ENCODE data around the gene MTR. TPM values are rescaled to one million over a fixed set of nuclear protein-coding genes. Genes with fewer than 3 reads are reported as not detected.
"Not testable (repeated sequence)": the region's sequence is repeated elsewhere in the genome, so short reads cannot be mapped to it uniquely, and the experiment has no call there.

MTR gene
- total RNA-seq, 1 experiment from 2014 or later = 35.4 TPM

DNA sequence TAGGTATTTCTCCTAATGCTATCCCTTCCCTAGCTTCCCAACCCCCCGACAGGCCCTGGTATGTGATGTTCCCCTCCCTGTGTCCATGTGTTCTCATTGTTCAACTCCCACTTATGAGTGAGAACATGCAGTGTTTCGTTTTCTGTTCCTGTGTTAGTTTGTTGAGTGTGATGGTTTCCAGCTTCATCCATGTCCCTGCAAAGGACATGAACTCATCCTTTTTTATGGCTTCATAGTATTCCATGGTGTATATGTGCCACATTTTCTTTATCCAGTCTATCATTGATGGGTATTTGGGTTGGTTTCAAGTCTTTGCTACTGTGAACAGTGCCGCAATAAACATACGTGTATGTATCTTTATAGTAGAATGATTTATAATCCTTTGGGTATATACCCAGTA lies 61.6 kb downstream of the MTR start:
- not testable (repeated sequence) for H3K4me1 ChIP-seq; H3K4me3 ChIP-seq; H3K9me3 ChIP-seq (replicated peaks); H3K27ac ChIP-seq; H3K36me3 ChIP-seq; H3K27me3 ChIP-seq; DNase-seq

DNA sequence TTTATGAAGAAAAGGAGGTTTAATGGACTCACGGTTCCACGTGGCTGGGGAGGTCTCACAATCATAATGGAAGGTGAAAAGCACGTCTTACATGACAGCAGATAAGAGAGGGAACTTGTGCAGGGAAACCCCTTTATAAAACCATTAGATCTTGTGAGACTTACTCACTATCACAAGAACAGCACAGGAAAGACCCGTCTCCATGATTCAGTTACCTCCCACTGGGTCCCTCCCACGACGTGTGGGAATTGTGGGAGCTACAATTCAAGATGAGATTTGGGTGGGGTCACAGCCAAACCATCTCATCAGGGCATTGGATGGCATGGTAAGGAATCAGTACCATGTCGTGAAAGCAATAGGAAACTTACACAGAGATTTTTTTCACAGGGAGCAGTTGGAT lies 63.1 kb downstream of the MTR start:
- Histone ChIP-seq H3K4me3 (no peak overlapping the region), H3K27ac (no peak overlapping the region), H3K9me3 (replicated peaks) (no peaks in the 10 kb centered on the region), H3K36me3 (no peaks in the 10 kb centered on the region; the same call in 1 of the 2 replicates), H3K27me3 (no peaks in the 10 kb centered on the region), H3K4me1 (no peaks in the 10 kb centered on the region)
- no peak for DNase-seq

- H3K4me1 ChIP-seq = no peaks in the 10 kb centered on the region
- no peaks in the 10 kb centered on the region; the same call in 1 of the 2 replicates for H3K36me3 ChIP-seq
- DNase-seq = no peak
- no peaks in the 10 kb centered on the region for H3K9me3 ChIP-seq (replicated peaks)
- H3K27me3 ChIP-seq = no peaks in the 10 kb centered on the region
- no peak overlapping the region for H3K4me3 ChIP-seq
- H3K27ac ChIP-seq = no peak overlapping the region
Measured at GRCh38 chr1:236860101-236860500, 65.0 kb downstream of the MTR start.

GRCh38 chr1:236860674-236861073 lies 65.6 kb downstream of the MTR start:
- Histone ChIP-seq H3K36me3 (no peaks in the 10 kb centered on the region; the same call in 1 of the 2 replicates), H3K27ac (no peak overlapping the region), H3K27me3 (no peaks in the 10 kb centered on the region), H3K4me1 (no peaks in the 10 kb centered on the region), H3K9me3 (replicated peaks) (no peaks in the 10 kb centered on the region), H3K4me3 (no peak overlapping the region)
- DNase-seq = no peak

DNA sequence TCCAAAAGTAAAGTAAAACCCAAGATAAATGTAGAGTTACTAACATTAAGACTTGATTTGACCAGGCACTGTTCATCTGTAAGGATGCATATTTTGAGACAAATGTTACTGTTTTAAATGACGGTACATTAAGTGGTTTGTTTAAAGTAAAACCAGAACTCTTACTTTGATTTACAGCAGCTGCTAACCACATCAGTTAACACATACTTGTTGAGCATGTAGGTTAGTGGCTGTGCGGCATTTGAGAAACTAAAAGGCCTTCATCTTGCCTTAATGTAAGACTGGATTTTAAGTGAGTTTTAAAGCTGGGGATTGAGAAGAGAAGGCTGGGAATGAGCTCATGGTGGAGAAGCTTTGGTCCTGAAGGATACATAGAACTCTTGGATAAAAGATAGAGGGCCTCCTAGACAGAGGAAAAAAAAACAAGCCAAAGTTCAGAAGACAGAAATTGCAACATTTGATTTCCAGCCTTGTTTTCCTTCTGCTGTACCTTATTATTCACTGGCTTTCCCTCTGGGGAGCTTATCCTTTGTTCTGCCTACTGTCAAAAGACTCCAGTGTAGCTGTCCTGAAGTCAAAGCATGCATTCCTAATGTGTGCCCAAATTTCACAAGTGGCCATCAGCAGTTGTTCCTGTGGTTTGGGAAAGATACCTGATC lies 66.6 kb downstream of the MTR start:
- DNase-seq = peak in 1 of 2 experiments; percentile 6
- Histone ChIP-seq H3K4me3 (no peak overlapping the region), H3K4me1 (no peaks in the 10 kb centered on the region), H3K27me3 (no peaks in the 10 kb centered on the region), H3K36me3 (no peaks in the 10 kb centered on the region; the same call in 1 of the 2 replicates), H3K9me3 (replicated peaks) (no peaks in the 10 kb centered on the region), H3K27ac (no peak overlapping the region)

DNA sequence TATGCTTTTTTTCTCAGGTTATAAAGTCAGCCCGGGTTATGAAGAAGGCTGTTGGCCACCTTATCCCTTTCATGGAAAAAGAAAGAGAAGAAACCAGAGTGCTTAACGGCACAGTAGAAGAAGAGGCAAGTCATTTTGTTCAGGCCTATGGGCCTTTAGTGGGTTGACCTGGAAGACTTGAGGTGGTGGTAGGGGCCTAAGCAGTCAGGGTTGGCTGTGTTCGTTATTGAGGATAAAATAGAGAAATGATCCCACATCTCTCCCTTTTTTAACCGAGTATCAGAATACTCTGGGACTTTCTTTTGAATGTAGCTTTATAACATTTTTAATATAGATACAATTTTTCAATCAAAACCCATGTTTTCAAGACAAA lies 67.1 kb downstream of the MTR start:
- H3K4me3 ChIP-seq = no peak overlapping the region
- DNase-seq = no peak
- H3K27ac ChIP-seq = no peak overlapping the region
- no peaks in the 10 kb centered on the region for H3K27me3 ChIP-seq
- H3K4me1 ChIP-seq = no peaks in the 10 kb centered on the region
- H3K36me3 ChIP-seq = no peaks in the 10 kb centered on the region
- no peaks in the 10 kb centered on the region for H3K9me3 ChIP-seq (replicated peaks)

DNA sequence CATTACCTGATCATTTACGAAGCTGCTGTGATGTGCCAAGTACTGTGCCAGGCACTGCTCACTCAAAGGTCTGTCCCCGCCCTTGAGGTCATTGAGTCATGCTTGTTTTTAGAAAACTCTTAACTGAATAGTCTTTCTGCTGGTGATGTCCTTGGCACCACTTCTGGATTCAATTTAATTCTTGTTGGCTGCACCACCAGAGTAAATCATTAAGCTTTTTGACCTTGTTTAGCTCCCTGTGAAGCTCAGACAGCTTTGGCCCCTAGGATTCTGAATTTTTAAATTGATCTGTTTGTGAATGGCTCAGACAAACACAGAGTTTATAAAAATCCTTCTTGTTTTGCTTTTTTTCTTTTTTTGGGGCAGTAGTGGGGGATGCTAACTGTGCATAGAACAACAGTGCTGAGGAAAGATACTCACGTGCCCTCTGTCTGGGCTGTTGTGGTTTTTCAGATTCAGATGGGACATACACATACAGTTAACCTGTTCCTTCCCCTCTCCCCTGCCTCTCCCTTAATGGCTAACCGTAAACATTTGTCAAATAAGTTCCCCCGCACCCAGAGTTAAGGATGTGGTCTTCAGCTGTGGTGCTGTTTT lies 67.6 kb downstream of the MTR start:
- Histone ChIP-seq H3K4me3 (no peak overlapping the region), H3K9me3 (replicated peaks) (no peaks in the 10 kb centered on the region), H3K27me3 (no peaks in the 10 kb centered on the region), H3K27ac (no peak overlapping the region), H3K36me3 (no peaks in the 10 kb centered on the region; the same call in 1 of the 2 replicates), H3K4me1 (no peaks in the 10 kb centered on the region)
- DNase-seq = no peak

GRCh38 chr1:236864211-236864610 lies 69.1 kb downstream of the MTR start:
- H3K27ac ChIP-seq = no peak overlapping the region
- H3K9me3 ChIP-seq (replicated peaks) = no peaks in the 10 kb centered on the region
- peaks cover 7% of the 10 kb centered on the region for H3K36me3 ChIP-seq
- DNase-seq = no peak
- no peaks in the 10 kb centered on the region for H3K27me3 ChIP-seq
- H3K4me1 ChIP-seq = no peaks in the 10 kb centered on the region
- no peak overlapping the region for H3K4me3 ChIP-seq

GRCh38 chr1:236864996-236865817 lies 70.1 kb downstream of the MTR start:
- DNase-seq = no peak
- no peaks in the 10 kb centered on the region for H3K9me3 ChIP-seq (replicated peaks)
- H3K27ac ChIP-seq = no peak overlapping the region
- no peaks in the 10 kb centered on the region for H3K4me1 ChIP-seq
- H3K27me3 ChIP-seq = no peaks in the 10 kb centered on the region
- peaks cover 7% of the 10 kb centered on the region for H3K36me3 ChIP-seq
- no peak overlapping the region for H3K4me3 ChIP-seq

GRCh38 chr1:236865818-236866155 lies 70.7 kb downstream of the MTR start:
- no peak overlapping the region for H3K27ac ChIP-seq
- H3K27me3 ChIP-seq = no peaks in the 10 kb centered on the region
- no peak overlapping the region for H3K4me3 ChIP-seq
- H3K9me3 ChIP-seq (replicated peaks) = no peaks in the 10 kb centered on the region
- H3K36me3 ChIP-seq = peaks cover 7% of the 10 kb centered on the region
- H3K4me1 ChIP-seq = no peaks in the 10 kb centered on the region
- no peak for DNase-seq

DNA sequence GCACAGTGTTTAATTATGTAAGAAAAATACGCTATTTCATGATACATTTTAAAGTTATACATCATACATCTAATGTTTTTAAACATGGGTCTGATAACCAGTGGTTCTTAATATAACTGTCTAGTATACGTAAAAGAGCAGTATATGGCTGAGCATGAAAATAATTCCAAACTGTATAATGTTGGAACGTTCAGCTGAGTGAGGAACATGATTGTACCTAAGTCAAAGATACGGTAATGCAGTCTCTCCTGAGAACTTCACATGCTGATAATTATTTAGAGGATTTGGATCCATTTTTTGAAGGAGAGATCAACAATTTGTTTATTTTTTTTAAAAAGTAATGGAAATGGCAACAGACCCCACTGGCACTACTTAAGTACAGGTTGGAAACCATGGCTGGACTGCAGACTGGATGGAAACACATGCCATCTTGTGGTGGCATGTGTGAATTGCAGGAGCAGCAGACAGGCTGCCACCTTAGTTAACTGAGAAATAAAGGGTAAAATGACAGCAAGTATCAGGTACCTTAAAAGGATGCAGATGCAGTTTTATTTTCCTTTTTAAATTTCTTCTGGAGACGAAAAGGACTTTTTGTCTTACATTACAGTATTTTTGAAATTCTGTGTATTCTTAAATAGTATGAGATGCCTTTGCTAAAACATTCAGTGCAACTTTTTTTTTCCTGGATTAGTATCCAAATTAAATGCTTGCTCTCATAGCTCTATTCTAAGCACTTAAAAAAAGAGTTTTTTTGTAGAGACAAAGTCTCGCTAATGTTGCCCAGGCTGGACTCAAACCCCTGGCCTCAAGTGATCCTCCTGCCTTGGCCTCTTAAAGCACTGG lies 73.8 kb downstream of the MTR start:
- DNase-seq = peak; percentile 19 to 71
- Histone ChIP-seq H3K4me1 (no peaks in the 10 kb centered on the region), H3K27me3 (no peaks in the 10 kb centered on the region), H3K27ac (no peak overlapping the region), H3K4me3 (no peak overlapping the region), H3K36me3 (peaks cover 9% of the 10 kb centered on the region), H3K9me3 (replicated peaks) (no peaks in the 10 kb centered on the region)

DNA sequence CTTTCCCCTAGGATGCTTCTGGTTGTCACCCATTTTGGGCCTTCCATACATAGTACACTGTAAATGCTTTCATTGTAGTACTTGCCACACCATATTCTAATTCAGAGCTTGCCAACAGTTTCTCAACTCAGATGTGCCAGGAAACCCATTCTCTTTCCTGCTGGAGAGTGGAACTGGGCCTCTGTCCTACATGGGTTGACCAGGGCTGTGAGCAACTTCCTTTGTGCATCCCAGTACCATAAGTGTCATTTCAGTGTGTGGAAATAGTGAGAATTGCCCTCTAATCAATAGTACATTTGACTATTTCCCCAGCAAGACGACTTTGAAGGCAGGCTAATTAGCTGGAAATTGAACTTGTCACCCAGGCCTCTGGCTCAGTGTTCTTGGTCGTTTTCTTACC lies 74.8 kb downstream of the MTR start:
- Histone ChIP-seq H3K4me3 (no peak overlapping the region), H3K36me3 (peaks cover 13% of the 10 kb centered on the region), H3K27me3 (no peaks in the 10 kb centered on the region), H3K27ac (no peak overlapping the region), H3K4me1 (no peaks in the 10 kb centered on the region), H3K9me3 (replicated peaks) (no peaks in the 10 kb centered on the region)
- no peak for DNase-seq

- H3K27me3 ChIP-seq = no peaks in the 10 kb centered on the region
- no peaks in the 10 kb centered on the region for H3K9me3 ChIP-seq (replicated peaks)
- no peak for DNase-seq
- peaks cover 21% of the 10 kb centered on the region for H3K36me3 ChIP-seq
- no peak overlapping the region for H3K27ac ChIP-seq
- H3K4me1 ChIP-seq = no peaks in the 10 kb centered on the region
- H3K4me3 ChIP-seq = no peak overlapping the region
Measured at GRCh38 chr1:236870721-236871120, 75.6 kb downstream of the MTR start.

DNA sequence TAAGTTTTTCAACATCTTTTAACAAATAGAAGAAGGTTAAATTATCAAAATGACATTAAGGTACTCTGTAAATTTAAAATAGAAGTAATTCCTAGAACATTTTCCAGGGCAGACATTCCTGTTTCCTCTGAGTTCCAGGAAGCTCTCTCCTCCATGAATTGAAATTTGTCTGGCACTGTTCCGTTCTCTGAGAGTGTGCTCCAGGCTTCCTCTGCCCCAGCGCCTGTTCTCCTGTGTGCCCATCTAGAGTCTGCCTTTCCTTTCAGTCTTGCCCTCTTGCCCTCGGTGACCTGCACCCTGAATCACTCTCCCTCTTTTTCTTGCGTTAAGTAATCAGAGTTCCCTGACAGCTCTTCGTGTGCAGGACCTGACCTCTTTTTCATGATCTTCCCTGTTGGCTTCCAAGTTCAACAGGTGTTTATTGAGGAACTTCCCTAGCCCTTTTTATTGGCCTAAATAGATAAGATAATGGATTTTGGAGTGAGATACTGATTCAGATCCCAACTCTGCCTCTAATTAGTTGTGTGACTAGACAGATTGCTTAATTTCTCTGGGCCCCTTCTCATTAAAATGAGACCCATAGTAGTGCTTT lies 77.1 kb downstream of the MTR start:
- Histone ChIP-seq H3K9me3 (replicated peaks) (no peaks in the 10 kb centered on the region), H3K4me1 (no peaks in the 10 kb centered on the region), H3K4me3 (no peak overlapping the region), H3K27ac (no peak overlapping the region), H3K27me3 (no peaks in the 10 kb centered on the region), H3K36me3 (peaks cover 24% of the 10 kb centered on the region)
- no peak for DNase-seq
